ENCODE measurements around the gene CBX3.

- TF ChIP-seq CTCF (IDR thresholded peaks at IDR 0.05; ENCODE audit: low read depth, low read length, missing input control) (no peak), GABPA (IDR thresholded peaks at IDR 0.05 in 1 of 2, conservative IDR thresholded peaks at IDR 0.05 in 1 of 2) (no peak), REST (IDR thresholded peaks at IDR 0.05) (no peak), MAX (IDR thresholded peaks at IDR 0.05) (no peak)
Observed at GRCh38 chr7:26208040-26208439, 6.5 kb downstream of the CBX3 start.
